LNCAP (cell line): Measurements from ENCODE around the gene MPP3.

Source experiments
- TF ChIP-seq, protein P1 (sequence below): fragments of 450-650 bp; IDR thresholded peaks from 2 replicates; pipeline ENCODE4 v1.5.1; 2017; ENCODE audit warnings: mild to moderate bottlenecking

MPP3 gene

DNA sequence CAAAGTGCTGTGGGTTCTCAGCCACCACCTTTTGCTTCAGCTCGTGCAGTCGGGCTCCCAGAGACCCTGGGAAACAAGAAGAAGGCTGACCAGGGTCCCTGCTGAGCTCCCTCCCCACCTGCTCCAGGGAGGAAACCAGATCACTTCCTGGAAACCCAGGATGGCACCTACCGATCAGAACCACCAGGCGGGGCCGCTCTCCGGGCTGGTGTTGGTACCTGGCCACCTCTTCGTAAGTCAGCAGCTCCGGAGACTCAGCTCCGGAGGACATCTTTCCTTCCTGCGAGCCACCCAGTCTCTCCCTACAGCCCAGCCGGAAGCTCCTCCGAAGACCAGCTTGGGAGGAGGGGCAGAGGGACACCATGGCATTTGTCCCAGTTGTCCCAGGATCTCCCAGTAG lies 18.9 kb downstream of the MPP3 start:
- TF ChIP-seq, protein P1, sequence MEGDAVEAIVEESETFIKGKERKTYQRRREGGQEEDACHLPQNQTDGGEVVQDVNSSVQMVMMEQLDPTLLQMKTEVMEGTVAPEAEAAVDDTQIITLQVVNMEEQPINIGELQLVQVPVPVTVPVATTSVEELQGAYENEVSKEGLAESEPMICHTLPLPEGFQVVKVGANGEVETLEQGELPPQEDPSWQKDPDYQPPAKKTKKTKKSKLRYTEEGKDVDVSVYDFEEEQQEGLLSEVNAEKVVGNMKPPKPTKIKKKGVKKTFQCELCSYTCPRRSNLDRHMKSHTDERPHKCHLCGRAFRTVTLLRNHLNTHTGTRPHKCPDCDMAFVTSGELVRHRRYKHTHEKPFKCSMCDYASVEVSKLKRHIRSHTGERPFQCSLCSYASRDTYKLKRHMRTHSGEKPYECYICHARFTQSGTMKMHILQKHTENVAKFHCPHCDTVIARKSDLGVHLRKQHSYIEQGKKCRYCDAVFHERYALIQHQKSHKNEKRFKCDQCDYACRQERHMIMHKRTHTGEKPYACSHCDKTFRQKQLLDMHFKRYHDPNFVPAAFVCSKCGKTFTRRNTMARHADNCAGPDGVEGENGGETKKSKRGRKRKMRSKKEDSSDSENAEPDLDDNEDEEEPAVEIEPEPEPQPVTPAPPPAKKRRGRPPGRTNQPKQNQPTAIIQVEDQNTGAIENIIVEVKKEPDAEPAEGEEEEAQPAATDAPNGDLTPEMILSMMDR = no peak

DNA sequence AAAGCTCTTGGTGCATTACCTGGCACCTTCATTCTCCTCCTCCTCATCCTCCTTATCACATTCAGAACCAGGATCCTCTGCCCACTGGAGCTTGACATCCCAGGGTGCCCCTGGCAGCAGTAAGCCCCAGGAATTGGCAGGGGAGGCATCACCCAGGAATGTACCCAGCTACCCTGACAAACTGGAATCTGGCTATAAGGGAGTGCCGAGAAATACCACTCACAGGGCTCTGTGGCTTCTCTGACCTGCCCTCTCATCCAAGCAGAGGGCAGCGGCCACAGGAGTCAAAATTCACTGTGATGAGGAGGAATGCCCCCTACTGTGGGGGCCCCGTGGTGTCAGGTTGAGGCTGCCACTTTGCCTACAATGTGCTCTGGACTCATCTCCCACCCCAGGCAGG lies 19.6 kb downstream of the MPP3 start:
- TF ChIP-seq, protein P1 = no peak

DNA sequence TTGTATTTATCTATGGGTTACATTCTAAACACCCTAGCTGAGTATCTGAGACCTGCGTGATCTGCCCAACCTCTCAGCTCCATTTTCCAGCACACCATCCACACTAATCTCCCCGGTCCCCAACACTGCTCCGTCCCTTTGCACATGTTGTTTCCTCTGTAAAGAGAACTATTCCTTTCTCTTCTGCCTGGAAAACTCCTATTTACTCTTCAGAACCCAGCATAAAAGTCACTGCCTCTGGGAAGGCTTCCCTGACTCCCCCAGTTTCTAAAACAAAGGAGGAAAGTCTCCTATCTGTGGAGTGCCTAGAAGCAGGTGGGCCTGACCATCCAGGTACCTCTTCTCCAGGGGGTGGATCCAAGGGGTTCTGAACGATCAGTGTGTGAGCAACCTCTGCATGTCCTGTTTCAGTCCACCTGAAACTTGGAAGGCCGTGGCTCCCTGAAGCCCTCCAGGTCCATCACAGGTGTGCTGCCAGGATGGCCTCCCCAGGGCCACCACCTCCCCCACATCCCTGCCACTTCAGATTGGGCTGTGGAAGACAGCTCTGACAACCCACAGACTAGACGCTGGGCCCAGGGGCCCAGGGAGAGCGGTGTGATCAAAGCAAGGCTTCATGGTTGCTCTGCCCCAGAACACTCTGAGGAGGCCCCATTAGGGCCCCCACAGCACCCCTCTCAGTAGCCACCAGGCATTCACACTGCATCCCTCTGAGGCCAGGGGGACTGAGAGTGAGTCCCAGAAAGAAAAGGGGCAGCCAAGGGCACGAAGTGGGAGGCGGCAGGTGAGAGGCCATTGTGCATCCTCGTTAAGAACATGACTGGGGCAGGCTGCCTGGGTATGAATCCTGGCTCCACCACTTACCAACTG lies 20.3 kb downstream of the MPP3 start:
- TF ChIP-seq, protein P1 = no peak

DNA sequence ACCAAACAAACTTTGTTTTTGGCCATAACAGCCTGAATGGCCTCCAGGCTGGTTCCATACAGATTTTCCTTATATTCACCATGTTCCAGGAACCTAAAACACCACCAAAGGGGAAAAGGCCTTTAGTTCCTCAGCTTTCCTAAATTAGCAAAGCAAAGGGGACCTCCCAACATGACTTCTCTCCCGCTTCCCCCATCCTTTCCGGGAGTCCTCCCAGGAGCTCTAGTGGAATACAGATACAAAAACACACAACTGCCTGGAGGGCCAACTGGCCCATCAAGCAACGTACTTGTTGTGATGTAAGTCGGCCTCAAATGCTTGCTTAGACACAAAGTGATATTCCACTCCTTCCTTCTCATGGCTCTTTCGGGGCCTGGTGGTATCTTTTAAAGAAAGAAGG lies 22.1 kb downstream of the MPP3 start:
- TF ChIP-seq, protein P1 = no peak

DNA sequence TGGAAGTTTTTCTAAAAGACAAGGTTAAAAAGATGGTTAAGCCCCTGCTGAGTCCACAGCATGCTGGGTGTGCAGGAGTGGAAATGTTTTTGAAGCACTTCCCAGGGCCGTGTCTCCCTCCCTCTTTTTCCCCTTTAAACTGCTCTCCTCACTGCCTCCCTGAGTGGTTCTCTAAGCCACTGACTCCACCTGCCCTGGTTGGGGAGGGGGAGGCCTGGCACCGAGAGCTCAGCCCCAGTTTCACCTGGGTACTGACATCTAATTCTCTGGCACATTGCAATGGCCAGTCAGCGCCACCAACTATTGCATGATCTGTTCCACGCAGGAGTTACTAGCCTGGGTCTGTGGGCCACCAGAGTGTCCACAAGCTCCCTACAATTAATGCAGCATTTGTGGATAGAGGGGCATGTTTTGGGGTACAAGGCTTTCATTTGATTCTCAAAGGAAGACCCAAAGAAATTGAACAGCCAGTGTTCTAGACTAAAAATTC lies 22.7 kb downstream of the MPP3 start:
- TF ChIP-seq, protein P1 = no peak

DNA sequence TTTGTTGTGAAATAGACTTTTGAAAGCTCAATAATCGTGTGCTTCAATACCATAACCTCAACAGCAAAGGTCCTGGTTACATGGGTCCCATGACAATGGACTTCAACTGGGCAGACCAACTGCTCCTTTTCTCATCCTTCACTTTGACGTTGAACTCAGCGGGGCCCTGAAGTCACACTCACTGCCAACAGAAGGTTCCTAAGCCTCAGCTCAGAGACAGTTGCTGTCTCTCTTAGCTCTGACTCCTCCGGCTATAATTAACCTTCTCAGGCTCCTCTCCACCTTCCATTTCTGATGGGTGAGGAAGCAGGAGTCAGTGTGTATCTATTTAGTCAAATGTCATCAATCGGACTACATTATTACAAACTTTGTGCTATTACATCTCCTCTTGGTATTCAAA lies 23.8 kb downstream of the MPP3 start:
- TF ChIP-seq, protein P1 = no peak

DNA sequence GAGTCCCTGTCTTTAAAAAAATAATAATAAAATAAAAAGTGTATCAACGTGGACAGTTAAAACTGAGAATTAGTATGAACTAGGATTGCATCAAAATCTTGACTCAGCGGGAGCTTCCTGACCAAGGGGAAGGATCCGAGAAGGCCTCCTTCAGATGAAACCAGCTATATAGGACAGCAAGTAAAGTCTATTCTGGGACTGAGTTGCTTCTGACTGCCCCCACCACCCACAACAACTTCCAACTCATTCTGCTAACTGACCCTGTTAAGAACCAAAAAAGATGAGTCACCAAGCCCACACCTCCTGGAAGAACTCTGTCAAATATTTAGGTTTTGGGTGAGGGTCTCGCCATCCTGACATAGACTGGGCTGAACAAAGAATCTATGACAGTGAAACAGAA lies 24.9 kb downstream of the MPP3 start:
- TF ChIP-seq, protein P1 = no peak
